WTC11 (cell line): ENCODE measurements around the gene HYAL1. TPM values are rescaled to one million over a fixed set of nuclear protein-coding genes. Genes with fewer than 3 reads are reported as not detected.

Experiments used
- ATAC-seq: fragments of 200-7000 bp; cut with Tn5 transposase; 2 replicates; pipeline ENCODE4 v1.10.0; 2021; ENCODE audit warnings: mild to moderate bottlenecking, moderate library complexity
- CTCF ChIA-PET: fragments of 300-600 bp; sonication (Branson Sonifier 250); formaldehyde crosslinking; loops from one replicate; lab custom pipeline; 2021; ENCODE audit warnings: antibody characterized with exemption; lab: Charles Lee
- POLR2A ChIA-PET: fragments of 350-600 bp; sonication (Branson Sonifier 250); formaldehyde crosslinking; loops from one replicate; lab custom pipeline; 2021; ENCODE audit warnings: antibody characterized with exemption; lab: Charles Lee
- DNase-seq: peaks from one replicate; pipeline ENCODE4 v3.0.0; 2021; ENCODE audit warnings: low spot score
- H3K27ac Mint-ChIP-seq: 2 replicates; pipeline ENCODE4 v1.8.0; 2021; ENCODE audit warnings: mixed read lengths
- H3K27me3 Mint-ChIP-seq: 2 replicates; pipeline ENCODE4 v1.8.0; 2021; ENCODE audit warnings: low read depth, mild to moderate bottlenecking, moderate library complexity, mixed read lengths
- H3K36me3 Mint-ChIP-seq: 2 replicates; pipeline ENCODE4 v1.8.0; 2021; ENCODE audit warnings: mixed read lengths
- H3K4me1 Mint-ChIP-seq: 2 replicates; pipeline ENCODE4 v1.8.0; 2022; ENCODE audit warnings: mixed read lengths
- H3K4me3 Mint-ChIP-seq: 2 replicates; pipeline ENCODE4 v1.8.0; 2021; ENCODE audit warnings: mild to moderate bottlenecking, moderate library complexity, mixed read lengths
- H3K9me3 Mint-ChIP-seq: 2 replicates; pipeline ENCODE4 v1.8.0; 2021; ENCODE audit warnings: mixed read lengths
- ATF2 ChIP-seq: sonication (generic); formaldehyde crosslinking; IDR thresholded peaks from 2 replicates; pipeline ENCODE4 v1.8.1; 2022; ENCODE audit warnings: low read depth, missing genetic modification reagents, borderline replicate concordance
- ATF3 ChIP-seq: sonication (generic); formaldehyde crosslinking; conservative IDR thresholded peaks from 2 replicates; pipeline ENCODE4 v1.8.1; 2022; ENCODE audit warnings: mild to moderate bottlenecking, missing genetic modification reagents
- CREB1 ChIP-seq: sonication (generic); formaldehyde crosslinking; IDR thresholded peaks from 2 replicates; pipeline ENCODE4 v1.8.0; 2023; ENCODE audit warnings: mild to moderate bottlenecking, missing genetic modification reagents
- ETV6 ChIP-seq: sonication (generic); formaldehyde crosslinking; IDR thresholded peaks from 2 replicates; pipeline ENCODE4 v1.8.1; 2022; ENCODE audit warnings: mild to moderate bottlenecking, missing genetic modification reagents
- FOXK1 ChIP-seq: sonication (generic); formaldehyde crosslinking; IDR thresholded peaks from 2 replicates; pipeline ENCODE4 v1.8.0; 2022; ENCODE audit warnings: mild to moderate bottlenecking, moderate library complexity, missing genetic modification reagents
- KAT7 ChIP-seq: sonication (generic); formaldehyde crosslinking; IDR thresholded peaks from 2 replicates; pipeline ENCODE4 v1.8.1; 2023; ENCODE audit warnings: missing genetic modification reagents, mild to moderate bottlenecking, borderline replicate concordance
- MLX ChIP-seq: sonication (generic); formaldehyde crosslinking; IDR thresholded peaks from 2 replicates; pipeline ENCODE4 v1.8.1; 2023; ENCODE audit warnings: mild to moderate bottlenecking, missing genetic modification reagents, moderate library complexity
- NR3C1 ChIP-seq: sonication (generic); formaldehyde crosslinking; conservative IDR thresholded peaks from 2 replicates; pipeline ENCODE4 v1.8.1; 2023; ENCODE audit warnings: low read depth, mild to moderate bottlenecking, missing genetic modification reagents
- SMAD3 ChIP-seq: sonication (generic); formaldehyde crosslinking; IDR thresholded peaks from 2 replicates; pipeline ENCODE4 v1.8.0; 2022; ENCODE audit warnings: missing genetic modification reagents, mild to moderate bottlenecking, borderline replicate concordance
- TCF7 ChIP-seq: sonication (generic); formaldehyde crosslinking; IDR thresholded peaks from 2 replicates; pipeline ENCODE4 v1.8.0; 2022; ENCODE audit warnings: mild to moderate bottlenecking, low read depth, missing genetic modification reagents, moderate library complexity
- TEAD1 ChIP-seq: sonication (generic); formaldehyde crosslinking; IDR thresholded peaks from 2 replicates; pipeline ENCODE4 v1.8.0; 2022; ENCODE audit warnings: mild to moderate bottlenecking, missing genetic modification reagents
- ZBTB21 ChIP-seq: sonication (generic); formaldehyde crosslinking; IDR thresholded peaks from 2 replicates; pipeline ENCODE4 v1.8.1; 2023; ENCODE audit warnings: mild to moderate bottlenecking, missing genetic modification reagents, borderline replicate concordance
- ZNF138 ChIP-seq: sonication (generic); formaldehyde crosslinking; conservative IDR thresholded peaks from 2 replicates; pipeline ENCODE4 v1.8.1; 2022; ENCODE audit warnings: mild to moderate bottlenecking, moderate library complexity, missing genetic modification reagents
- ZSCAN18 ChIP-seq: fragments of 250-450 bp; sonication (Bioruptor Pico); IDR thresholded peaks from 2 replicates; pipeline ENCODE4 v2.1.2; 2022; ENCODE audit warnings: mild to moderate bottlenecking, moderate library complexity
- total RNA-seq: library from RNA; stranded (reverse); gene quantifications from 3 replicates; pipeline ENCODE4 v1.2.3, GENCODE V29; 2021
- TF ChIP-seq, protein P1 (sequence below): sonication (generic); formaldehyde crosslinking; IDR thresholded peaks from 2 replicates; pipeline ENCODE4 v1.8.0; 2022; ENCODE audit warnings: mild to moderate bottlenecking, missing genetic modification reagents
- TF ChIP-seq, protein P2 (sequence below): fragments of 250-450 bp; sonication (Bioruptor Pico); IDR thresholded peaks from 2 replicates; pipeline ENCODE4 v1.8.0; 2021; ENCODE audit warnings: mild to moderate bottlenecking
- TF ChIP-seq, protein P3 (sequence below): fragments of 200-600 bp; IDR thresholded peaks from 2 replicates; pipeline ENCODE4 v1.8.0; 2022; ENCODE audit warnings: antibody characterized with exemption
- TF ChIP-seq, protein P4 (sequence below): fragments of 250-450 bp; sonication (Bioruptor Pico); IDR thresholded peaks from 2 replicates; pipeline ENCODE4 v1.9.0; 2021; ENCODE audit warnings: mild to moderate bottlenecking

HYAL1 gene
- total RNA-seq, 1 experiment from 2014 or later: 3.4 TPM

DNA sequence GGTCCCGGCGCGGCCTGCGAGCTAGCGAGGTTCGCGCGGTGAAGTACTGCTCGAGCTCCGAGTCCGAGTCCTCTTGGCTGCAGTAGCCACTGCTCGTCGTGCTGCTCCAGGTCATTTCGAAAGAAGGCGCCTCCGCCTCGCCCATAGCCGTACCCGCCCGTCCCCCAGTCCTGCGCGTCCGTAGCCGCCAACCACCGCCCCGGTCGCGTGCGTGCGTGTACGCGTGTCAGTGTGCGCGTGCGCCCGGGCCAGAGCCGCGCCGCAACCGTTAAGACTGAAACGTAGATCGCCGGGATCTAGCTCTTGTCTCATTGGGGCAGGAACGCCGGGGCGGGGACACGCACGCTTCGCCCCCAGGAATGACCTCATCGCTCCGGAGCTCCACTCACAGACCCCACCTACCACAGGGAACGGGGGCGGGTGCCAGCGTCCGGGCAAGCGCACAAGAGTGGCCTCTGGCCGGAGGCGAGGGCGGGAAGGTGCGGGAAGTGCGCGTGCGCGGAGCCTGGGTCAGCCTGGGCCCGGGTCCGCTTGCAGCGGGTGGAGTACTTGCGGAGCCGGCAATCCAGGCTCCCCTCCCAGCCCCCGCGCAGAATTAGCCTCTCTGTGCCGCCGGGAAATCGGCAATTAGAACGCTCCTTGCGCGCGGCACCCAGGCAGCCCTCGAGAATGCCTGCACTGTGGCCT is 33.9 kb upstream of the HYAL1 start (continued):
- TF ChIP-seq, protein P1, sequence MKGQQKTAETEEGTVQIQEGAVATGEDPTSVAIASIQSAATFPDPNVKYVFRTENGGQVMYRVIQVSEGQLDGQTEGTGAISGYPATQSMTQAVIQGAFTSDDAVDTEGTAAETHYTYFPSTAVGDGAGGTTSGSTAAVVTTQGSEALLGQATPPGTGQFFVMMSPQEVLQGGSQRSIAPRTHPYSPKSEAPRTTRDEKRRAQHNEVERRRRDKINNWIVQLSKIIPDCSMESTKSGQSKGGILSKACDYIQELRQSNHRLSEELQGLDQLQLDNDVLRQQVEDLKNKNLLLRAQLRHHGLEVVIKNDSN (CRISPR knock-in tag): 0 out of 2 replicates have a peak, but pooled peaks have one; percentile 15
- TF ChIP-seq MLX (CRISPR knock-in tag) (no peak), ATF2 (CRISPR knock-in tag) (no peak)

- TF ChIP-seq TCF7 (peak; percentile 42; the same call in 1 of the 2 replicates), ZNF138 (CRISPR knock-in tag) (no peak), ETV6 (CRISPR knock-in tag) (no peak)
- peak overlapping the region; percentile 95 for H3K4me3 Mint-ChIP-seq
- H3K9me3 Mint-ChIP-seq: no peaks in the 10 kb centered on the region
- peaks cover 6% of the 10 kb centered on the region for H3K36me3 Mint-ChIP-seq
- peaks cover 33% of the 10 kb centered on the region for H3K4me1 Mint-ChIP-seq
- DNase-seq (no peak), ATAC-seq (no peak)
- peaks cover 36% of the 10 kb centered on the region for H3K27me3 Mint-ChIP-seq
- CTCF ChIA-PET: interaction anchor here (0.6 to 2.7 kb wide), 33 partner anchors 8 to 280 kb away, joined by 3 to 71 read pairs (median 6); partner anchors contain the start of genes C3orf18, CISH, CYB561D2 and GNAI2
- POLR2A ChIA-PET: interaction anchor here (0.9 to 2.4 kb wide), 13 partner anchors 8 to 275 kb away, joined by 3 to 21 read pairs (median 4); partner anchors contain the start of genes CISH, CYB561D2, HYAL2 and HYAL3
- H3K27ac Mint-ChIP-seq: peak overlapping the region; percentile 86
Measured at GRCh38 chr3:50336452-50337174, 33.2 kb upstream of the HYAL1 start.

DNA sequence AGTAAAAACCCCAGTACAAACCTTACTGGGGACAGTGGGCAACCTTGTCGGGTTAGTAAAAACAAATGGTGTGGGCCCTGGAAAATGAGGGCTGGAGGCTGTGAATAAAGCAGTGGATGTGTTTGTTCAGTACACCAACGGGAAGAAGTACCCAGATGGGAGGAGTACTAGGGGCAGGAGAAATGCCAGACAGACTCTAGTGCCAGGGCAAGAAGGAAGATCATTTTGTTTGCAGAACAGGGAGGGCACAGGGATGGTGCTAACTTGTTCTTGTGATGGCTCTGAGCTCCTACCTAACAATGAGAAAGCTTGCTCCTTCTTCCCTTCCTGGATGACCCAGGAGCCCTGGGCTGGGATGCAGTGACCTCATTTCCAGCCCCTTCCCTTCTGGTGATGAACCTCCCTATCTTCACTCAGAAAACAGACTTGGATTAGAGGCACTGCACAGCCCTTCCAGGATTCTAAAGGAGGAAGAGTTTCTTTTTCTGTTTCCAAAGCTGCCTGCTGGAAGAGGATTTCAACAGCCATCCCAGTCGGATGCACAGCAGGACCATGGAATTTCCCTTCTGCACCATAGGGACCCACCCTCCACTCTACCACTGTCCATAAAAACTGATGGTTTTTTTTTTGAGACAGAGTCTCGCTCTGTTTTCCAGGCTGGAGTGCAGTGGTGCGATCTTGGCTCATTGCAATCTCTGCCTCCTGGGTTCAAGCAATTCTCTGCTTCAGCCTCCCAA is 31.1 kb upstream of the HYAL1 start:
- DNase-seq: no peak
- peaks cover 16% of the 10 kb centered on the region for H3K27me3 Mint-ChIP-seq
- H3K27ac Mint-ChIP-seq: 0 out of 2 replicates have a peak overlapping the region, but pooled peaks have one; percentile 53
- no peak for ATAC-seq
- no peaks in the 10 kb centered on the region for H3K9me3 Mint-ChIP-seq
- no peak overlapping the region for H3K4me3 Mint-ChIP-seq
- peaks cover 24% of the 10 kb centered on the region for H3K36me3 Mint-ChIP-seq
- peaks cover 24% of the 10 kb centered on the region for H3K4me1 Mint-ChIP-seq
- ChIA-PET POLR2A (no interaction called here), CTCF (no interaction called here)
- TF ChIP-seq NR3C1 (no peak), CREB1 (CRISPR knock-in tag) (no peak), ZBTB21 (CRISPR knock-in tag) (no peak), FOXK1 (CRISPR knock-in tag) (no peak), ZSCAN18 (no peak), TEAD1 (CRISPR knock-in tag) (no peak), ATF3 (CRISPR knock-in tag) (no peak), KAT7 (CRISPR knock-in tag) (no peak), SMAD3 (CRISPR knock-in tag) (no peak)
- TF ChIP-seq, protein P2, sequence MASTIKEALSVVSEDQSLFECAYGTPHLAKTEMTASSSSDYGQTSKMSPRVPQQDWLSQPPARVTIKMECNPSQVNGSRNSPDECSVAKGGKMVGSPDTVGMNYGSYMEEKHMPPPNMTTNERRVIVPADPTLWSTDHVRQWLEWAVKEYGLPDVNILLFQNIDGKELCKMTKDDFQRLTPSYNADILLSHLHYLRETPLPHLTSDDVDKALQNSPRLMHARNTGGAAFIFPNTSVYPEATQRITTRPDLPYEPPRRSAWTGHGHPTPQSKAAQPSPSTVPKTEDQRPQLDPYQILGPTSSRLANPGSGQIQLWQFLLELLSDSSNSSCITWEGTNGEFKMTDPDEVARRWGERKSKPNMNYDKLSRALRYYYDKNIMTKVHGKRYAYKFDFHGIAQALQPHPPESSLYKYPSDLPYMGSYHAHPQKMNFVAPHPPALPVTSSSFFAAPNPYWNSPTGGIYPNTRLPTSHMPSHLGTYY (CRISPR knock-in tag): no peak
- TF ChIP-seq, protein P3, sequence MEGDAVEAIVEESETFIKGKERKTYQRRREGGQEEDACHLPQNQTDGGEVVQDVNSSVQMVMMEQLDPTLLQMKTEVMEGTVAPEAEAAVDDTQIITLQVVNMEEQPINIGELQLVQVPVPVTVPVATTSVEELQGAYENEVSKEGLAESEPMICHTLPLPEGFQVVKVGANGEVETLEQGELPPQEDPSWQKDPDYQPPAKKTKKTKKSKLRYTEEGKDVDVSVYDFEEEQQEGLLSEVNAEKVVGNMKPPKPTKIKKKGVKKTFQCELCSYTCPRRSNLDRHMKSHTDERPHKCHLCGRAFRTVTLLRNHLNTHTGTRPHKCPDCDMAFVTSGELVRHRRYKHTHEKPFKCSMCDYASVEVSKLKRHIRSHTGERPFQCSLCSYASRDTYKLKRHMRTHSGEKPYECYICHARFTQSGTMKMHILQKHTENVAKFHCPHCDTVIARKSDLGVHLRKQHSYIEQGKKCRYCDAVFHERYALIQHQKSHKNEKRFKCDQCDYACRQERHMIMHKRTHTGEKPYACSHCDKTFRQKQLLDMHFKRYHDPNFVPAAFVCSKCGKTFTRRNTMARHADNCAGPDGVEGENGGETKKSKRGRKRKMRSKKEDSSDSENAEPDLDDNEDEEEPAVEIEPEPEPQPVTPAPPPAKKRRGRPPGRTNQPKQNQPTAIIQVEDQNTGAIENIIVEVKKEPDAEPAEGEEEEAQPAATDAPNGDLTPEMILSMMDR: no peak
- TF ChIP-seq, protein P4, sequence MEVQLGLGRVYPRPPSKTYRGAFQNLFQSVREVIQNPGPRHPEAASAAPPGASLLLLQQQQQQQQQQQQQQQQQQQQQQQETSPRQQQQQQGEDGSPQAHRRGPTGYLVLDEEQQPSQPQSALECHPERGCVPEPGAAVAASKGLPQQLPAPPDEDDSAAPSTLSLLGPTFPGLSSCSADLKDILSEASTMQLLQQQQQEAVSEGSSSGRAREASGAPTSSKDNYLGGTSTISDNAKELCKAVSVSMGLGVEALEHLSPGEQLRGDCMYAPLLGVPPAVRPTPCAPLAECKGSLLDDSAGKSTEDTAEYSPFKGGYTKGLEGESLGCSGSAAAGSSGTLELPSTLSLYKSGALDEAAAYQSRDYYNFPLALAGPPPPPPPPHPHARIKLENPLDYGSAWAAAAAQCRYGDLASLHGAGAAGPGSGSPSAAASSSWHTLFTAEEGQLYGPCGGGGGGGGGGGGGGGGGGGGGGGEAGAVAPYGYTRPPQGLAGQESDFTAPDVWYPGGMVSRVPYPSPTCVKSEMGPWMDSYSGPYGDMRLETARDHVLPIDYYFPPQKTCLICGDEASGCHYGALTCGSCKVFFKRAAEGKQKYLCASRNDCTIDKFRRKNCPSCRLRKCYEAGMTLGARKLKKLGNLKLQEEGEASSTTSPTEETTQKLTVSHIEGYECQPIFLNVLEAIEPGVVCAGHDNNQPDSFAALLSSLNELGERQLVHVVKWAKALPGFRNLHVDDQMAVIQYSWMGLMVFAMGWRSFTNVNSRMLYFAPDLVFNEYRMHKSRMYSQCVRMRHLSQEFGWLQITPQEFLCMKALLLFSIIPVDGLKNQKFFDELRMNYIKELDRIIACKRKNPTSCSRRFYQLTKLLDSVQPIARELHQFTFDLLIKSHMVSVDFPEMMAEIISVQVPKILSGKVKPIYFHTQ (CRISPR knock-in tag): no peak
